Body of pancreas (tissue), 4 donors: ENCODE data around the gene ARID1B. TPM values are rescaled to one million over a fixed set of nuclear protein-coding genes. Genes with fewer than 3 reads are reported as not detected.

Source experiments
- ATAC-seq: fragments of 150-250 bp; one replicate; pipeline ENCODE4 v1.9.1; 2016
- DNase-seq, 4 donors: peaks; one replicate each; pipeline ENCODE4 v3.0.0-alpha.2; 2019
- H3K27ac ChIP-seq, 4 donors: fragments of 200-600 bp; sonication (generic); 1 replicate in 3 of 4; 2 replicates in 1 of 4; pipeline versions ENCODE4 v1.5.1 to v1.6.1; 2016 to 2019; ENCODE audit warnings: mild to moderate bottlenecking in 1 of 4, mixed read lengths in 1 of 4, moderate library complexity in 1 of 4
- H3K27me3 ChIP-seq, 2 donors: fragments of 200-600 bp; sonication (generic); one replicate each; pipeline ENCODE4 v1.6.0; 2016; ENCODE audit warnings: mild to moderate bottlenecking in 1 of 2
- H3K36me3 ChIP-seq, 2 donors: fragments of 200-600 bp; sonication (generic); replicated peaks in 1 of 2; 2 replicates each; pipeline ENCODE4 v1.5.1; 2016; ENCODE audit warnings: low read depth in 2 of 2; ENCODE audit not compliant: insufficient read depth in 1 of 2
- H3K4me1 ChIP-seq: fragments of 200-600 bp; sonication (generic); one replicate; pipeline ENCODE4 v1.6.0; 2016
- H3K4me3 ChIP-seq, 2 donors: fragments of 200-600 bp; sonication (generic); 1 replicate in 1 of 2; 2 replicates in 1 of 2; pipeline ENCODE4 v1.5.1; 2016 to 2019
- H3K9me3 ChIP-seq, 3 donors: fragments of 200-600 bp; sonication (generic); 1 replicate in 2 of 3; 2 replicates in 1 of 3; pipeline ENCODE4 v1.5.1; 2016
- CTCF ChIP-seq, 7 experiments: fragments of 450-650 bp in 4 of 7; fragments of 200-600 bp in 3 of 7; sonication (generic) in 3 of 7; IDR thresholded peaks; one replicate each; pipeline ENCODE4 v1.5.1; 2016 to 2019; ENCODE audit warnings: antibody characterized with exemption in 7 of 7
- POLR2A ChIP-seq, 3 donors: fragments of 450-650 bp; IDR thresholded peaks; one replicate each; pipeline ENCODE4 v1.6.1; 2016; ENCODE audit warnings: antibody characterized with exemption in 3 of 3, mild to moderate bottlenecking in 2 of 3
- WGBS, 2 donors: methylation state at CpG; one replicate each; pipeline ENCODE4 v1.1.5; 2017; 5-methylcytosine and 5-hydroxymethylcytosine counted together
- intact Hi-C: fragments of 100-400 bp; cut with DNase I; formaldehyde crosslinking; loops from one replicate; pipeline ENCODE4 v1.15.1; 2023
- total RNA-seq, 2 donors: library from RNA; depleted of rRNA; stranded (reverse); fragments of >200 nt; gene quantifications; one replicate each; pipeline ENCODE4 v1.1.0, GENCODE V29; 2016

Gene ARID1B
- total RNA-seq, 2 donors from 2014 or later, result 71.5 to 85.1 TPM

- H3K4me1 ChIP-seq, result peaks cover 21% of the 10 kb centered on the region
- intact Hi-C loops, result no loop called here
- WGBS, 2 donors, result 73 to 83% methylated on average over 1 to 2 of the region's 2 CpGs
- DNase-seq (no peak), ATAC-seq (no peak)
- no peak overlapping the region for H3K27ac ChIP-seq
- no peak for TF ChIP-seq CTCF (IDR thresholded peaks at IDR 0.05)
- no peak for TF ChIP-seq POLR2A (IDR thresholded peaks at IDR 0.05)
- H3K9me3 ChIP-seq, result no peaks in the 10 kb centered on the region
- H3K27me3 ChIP-seq, result no peaks in the 10 kb centered on the region
- H3K36me3 ChIP-seq, result no peaks in the 10 kb centered on the region
- no peak overlapping the region for H3K4me3 ChIP-seq
Observed at GRCh38 chr6:156970595-156971112, 193.5 kb downstream of the ARID1B start.

- H3K36me3 ChIP-seq, result no peaks in the 10 kb centered on the region
- H3K9me3 ChIP-seq, result no peaks in the 10 kb centered on the region
- WGBS, 2 donors, result 77 to 78% methylated on average over 7 of the region's 7 CpGs
- no peak overlapping the region for H3K4me3 ChIP-seq
- H3K27ac ChIP-seq, result no peak overlapping the region
- DNase-seq, result no peak
- H3K4me1 ChIP-seq, result peaks cover 17% of the 10 kb centered on the region
- ATAC-seq, result no peak
- H3K27me3 ChIP-seq, result no peaks in the 10 kb centered on the region
- intact Hi-C loops, result no loop called here
- TF ChIP-seq POLR2A (IDR thresholded peaks at IDR 0.05) (no peak), CTCF (IDR thresholded peaks at IDR 0.05) (no peak)
Observed at GRCh38 chr6:156971153-156971885, 194.1 kb downstream of the ARID1B start.

- intact Hi-C loops, result no loop called here
- no peak for DNase-seq
Observed at GRCh38 chr6:156972145-156972544, 195.0 kb downstream of the ARID1B start.

GRCh38 chr6:156974830-156975261 is 197.7 kb downstream of the ARID1B start:
- H3K36me3 ChIP-seq, result no peaks in the 10 kb centered on the region
- WGBS, 2 donors, result 93 to 96% methylated on average over 2 of the region's 2 CpGs
- ATAC-seq (no peak), DNase-seq (no peak)
- TF ChIP-seq POLR2A (IDR thresholded peaks at IDR 0.05), result no peak
- no peak for TF ChIP-seq CTCF (IDR thresholded peaks at IDR 0.05)
- peaks cover 18% of the 10 kb centered on the region for H3K4me1 ChIP-seq
- no peaks in the 10 kb centered on the region for H3K9me3 ChIP-seq
- no peaks in the 10 kb centered on the region for H3K27me3 ChIP-seq
- no peak overlapping the region for H3K4me3 ChIP-seq
- intact Hi-C loops, result no loop called here
- no peak overlapping the region for H3K27ac ChIP-seq

More at GRCh38 chr6:156972145-156972544, 195.0 kb downstream of the ARID1B start:
- no peak for ATAC-seq
- WGBS, 2 donors, result 58 to 75% methylated on average over 3 of the region's 3 CpGs
- Histone ChIP-seq H3K27me3 (no peaks in the 10 kb centered on the region), H3K4me3 (no peak overlapping the region), H3K36me3 (no peaks in the 10 kb centered on the region), H3K9me3 (no peaks in the 10 kb centered on the region), H3K4me1 (peaks cover 23% of the 10 kb centered on the region), H3K27ac (no peak overlapping the region)
- TF ChIP-seq POLR2A (IDR thresholded peaks at IDR 0.05) (no peak), CTCF (IDR thresholded peaks at IDR 0.05) (no peak)

GRCh38 chr6:156975414-156975813 is 198.2 kb downstream of the ARID1B start:
- WGBS, 2 donors, result 92 to 100% methylated on average over 4 of the region's 4 CpGs
- Histone ChIP-seq H3K27me3 (no peaks in the 10 kb centered on the region), H3K27ac (no peak overlapping the region), H3K4me3 (no peak overlapping the region), H3K4me1 (peaks cover 18% of the 10 kb centered on the region), H3K36me3 (no peaks in the 10 kb centered on the region), H3K9me3 (no peaks in the 10 kb centered on the region)
- ATAC-seq (no peak), DNase-seq (no peak)
- intact Hi-C loops, result no loop called here
- no peak for TF ChIP-seq POLR2A (IDR thresholded peaks at IDR 0.05)
- TF ChIP-seq CTCF (IDR thresholded peaks at IDR 0.05), result no peak
